GM12892 (cell line): ENCODE results near the gene MYOT.
A peak's percentile ranks its signal among the peaks of the same experiment; 100 is the strongest.

ENCODE experiments used
- DNase-seq: peaks from one replicate; pipeline ENCODE4 v3.0.0; 2011; ENCODE audit not compliant: insufficient read length
- FAIRE-seq: peaks from 2 replicates; lab custom pipeline; 2011; peaks lifted over from hg19 to GRCh38; lab: Jason Lieb, UNC
- POLR2A ChIP-seq: IDR thresholded peaks from 2 replicates; pipeline ENCODE4 v1.6.1; 2011; ENCODE audit warnings: low read depth, low read length, control low read depth
- POLR2AphosphoS5 ChIP-seq: IDR thresholded peaks from 2 replicates; pipeline ENCODE4 v1.6.1; 2011; ENCODE audit warnings: low read depth, low read length, control low read depth
- TAF1 ChIP-seq: IDR thresholded peaks from 2 replicates; pipeline ENCODE4 v1.6.1; 2011; ENCODE audit warnings: low read depth, mild to moderate bottlenecking, control low read depth, low read length, borderline replicate concordance

MYOT gene

GRCh38 chr5:137888863-137889759 is 21.5 kb downstream of the MYOT start, which contains the start of gene PKD2L2:
Gene PKD2L2, plus strand, starts transcription at chr5:137889457. Its CDS starts 35 bp downstream, at chr5:137889492.
- peak; percentile 52 for DNase-seq
- FAIRE-seq: peak; percentile 99

GRCh38 chr5:137890845-137891244 is 23.2 kb downstream of the MYOT start:
- peak; percentile 63 for FAIRE-seq
- no peak for DNase-seq
- no peak for TF ChIP-seq POLR2AphosphoS5
- TF ChIP-seq TAF1: no peak
- no peak for TF ChIP-seq POLR2A

More at GRCh38 chr5:137888863-137889759, 21.5 kb downstream of the MYOT start, which contains the start of gene PKD2L2:
- TF ChIP-seq POLR2AphosphoS5 (peak; percentile 95), TAF1 (peak; percentile 66), POLR2A (peak; percentile 95)

- no peak for FAIRE-seq
- DNase-seq: no peak
- TF ChIP-seq TAF1: no peak
- no peak for TF ChIP-seq POLR2A
- no peak for TF ChIP-seq POLR2AphosphoS5
Measured at GRCh38 chr5:137891849-137892248, 24.2 kb downstream of the MYOT start.

- TF ChIP-seq POLR2A (no peak), TAF1 (no peak), POLR2AphosphoS5 (no peak)
- FAIRE-seq (peak; percentile 61), DNase-seq (no peak)
Measured at GRCh38 chr5:137894586-137894985, 26.9 kb downstream of the MYOT start.

GRCh38 chr5:137896560-137896959 is 28.9 kb downstream of the MYOT start:
- DNase-seq: no peak
- TF ChIP-seq TAF1 (no peak), POLR2AphosphoS5 (no peak), POLR2A (no peak)
- FAIRE-seq: no peak

- DNase-seq: no peak
- no peak for TF ChIP-seq POLR2A
- TF ChIP-seq TAF1: no peak
- no peak for TF ChIP-seq POLR2AphosphoS5
- no peak for FAIRE-seq
Measured at GRCh38 chr5:137899493-137899892, 31.8 kb downstream of the MYOT start.

- DNase-seq: no peak
- no peak for FAIRE-seq
- TF ChIP-seq POLR2AphosphoS5 (no peak), TAF1 (no peak), POLR2A (no peak)
Measured at GRCh38 chr5:137901011-137901817, 33.6 kb downstream of the MYOT start.

- DNase-seq (no peak), FAIRE-seq (no peak)
- TF ChIP-seq POLR2AphosphoS5: no peak
- no peak for TF ChIP-seq POLR2A
- TF ChIP-seq TAF1: no peak
Measured at GRCh38 chr5:137902408-137903133, 34.9 kb downstream of the MYOT start.

GRCh38 chr5:137914758-137915157 is 47.1 kb downstream of the MYOT start:
- FAIRE-seq (no peak), DNase-seq (no peak)
- TF ChIP-seq POLR2A: no peak
- TF ChIP-seq TAF1: no peak
- TF ChIP-seq POLR2AphosphoS5: no peak

GRCh38 chr5:137916923-137917322 is 49.3 kb downstream of the MYOT start:
- FAIRE-seq (no peak), DNase-seq (no peak)

More at GRCh38 chr5:137916923-137917322, 49.3 kb downstream of the MYOT start:
- TF ChIP-seq POLR2A (no peak), TAF1 (no peak), POLR2AphosphoS5 (no peak)
